ENCODE data around the gene ABCA12.

DNA sequence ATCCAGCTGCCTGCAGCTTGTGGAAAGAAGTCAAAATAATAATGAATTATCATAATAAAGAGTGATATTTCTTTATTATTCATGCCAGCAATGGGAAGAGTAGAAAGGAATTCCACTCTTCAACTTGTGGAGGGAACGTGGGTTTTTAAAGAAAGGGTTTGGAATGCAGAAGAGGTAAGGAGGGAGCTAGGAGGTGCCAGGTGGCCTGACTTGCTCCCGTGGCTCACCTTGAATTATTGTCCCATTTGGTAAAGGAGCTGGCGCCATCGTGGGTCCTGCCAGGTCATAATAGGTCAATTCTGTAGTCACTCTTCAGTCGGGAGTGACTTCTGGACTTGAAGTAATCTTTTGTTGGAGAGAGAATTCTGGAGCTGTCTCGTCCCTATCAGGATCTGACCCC is 233.8 kb downstream of the ABCA12 start:
- TF ChIP-seq ZNF274 (IDR thresholded peaks at IDR 0.05; ENCODE audit: low read depth, low read length), result no peak
- TF ChIP-seq SUZ12 (IDR thresholded peaks at IDR 0.05; ENCODE audit: extremely low read depth, insufficient read depth, insufficient read length), result no peak
